Epidermal melanocyte (primary cell): ENCODE data around the gene VWF.

Source experiments
- DNase-seq: peaks from one replicate; pipeline ENCODE4 v3.0.0; 2011; ENCODE audit warnings: low spot score; ENCODE audit not compliant: insufficient read length

The VWF gene

DNA sequence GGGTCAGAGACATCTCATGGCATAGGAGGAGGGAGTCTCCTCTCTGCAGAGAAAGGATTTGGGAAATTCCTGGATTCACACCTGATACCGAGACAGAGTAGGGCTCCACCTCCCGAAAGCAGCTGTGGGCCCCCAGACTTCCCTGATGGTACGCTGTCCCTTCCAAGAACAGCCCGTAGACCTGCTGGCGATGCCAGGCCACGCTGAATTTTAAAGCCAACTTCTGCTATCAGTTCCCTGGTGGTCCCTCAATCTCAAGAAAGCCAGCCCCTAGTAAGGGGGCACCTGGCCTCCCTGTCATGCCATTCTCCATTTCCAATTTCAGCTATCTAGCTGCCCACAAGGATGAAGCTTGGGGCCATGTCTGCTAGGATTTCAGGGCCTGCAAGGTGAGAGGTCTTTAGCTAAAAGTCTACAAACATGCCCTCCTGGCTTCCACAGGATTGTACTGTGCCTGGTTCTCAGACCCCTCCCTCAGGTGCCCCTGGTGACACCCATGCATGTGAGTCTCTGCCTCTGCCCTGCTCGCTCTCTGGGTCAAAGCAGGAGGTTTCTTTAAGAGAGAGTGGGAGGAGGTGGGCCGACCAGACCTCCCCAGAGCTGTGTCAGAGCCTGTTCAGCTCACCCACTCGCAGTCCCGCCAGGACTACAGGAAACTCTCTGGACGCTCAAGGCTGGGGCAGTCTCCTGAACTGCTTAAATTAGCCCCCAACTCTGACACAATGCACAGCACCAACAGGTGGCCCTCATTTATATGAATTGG lies 209.9 kb downstream of the VWF start:
- DNase-seq = no peak

DNA sequence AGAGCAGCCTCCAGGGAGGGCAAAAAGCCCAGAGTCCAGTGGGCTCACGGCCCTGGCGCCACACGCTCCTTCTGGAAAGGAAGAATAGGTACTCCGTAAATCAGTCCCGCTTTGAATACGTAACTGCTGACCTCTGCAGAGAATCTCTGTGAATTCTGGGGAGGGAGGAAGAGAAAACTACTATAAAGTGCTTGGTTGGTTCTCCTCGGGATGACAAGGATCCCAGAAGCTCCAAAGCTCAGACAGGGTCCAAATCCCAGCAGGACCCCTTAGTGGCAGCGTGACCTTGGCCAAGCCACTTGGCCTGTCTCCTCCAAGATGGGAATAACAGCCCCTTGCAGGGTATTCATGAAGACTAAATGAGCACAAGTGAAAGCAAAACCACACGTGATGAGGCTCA lies 211.1 kb downstream of the VWF start:
- DNase-seq = no peak

DNA sequence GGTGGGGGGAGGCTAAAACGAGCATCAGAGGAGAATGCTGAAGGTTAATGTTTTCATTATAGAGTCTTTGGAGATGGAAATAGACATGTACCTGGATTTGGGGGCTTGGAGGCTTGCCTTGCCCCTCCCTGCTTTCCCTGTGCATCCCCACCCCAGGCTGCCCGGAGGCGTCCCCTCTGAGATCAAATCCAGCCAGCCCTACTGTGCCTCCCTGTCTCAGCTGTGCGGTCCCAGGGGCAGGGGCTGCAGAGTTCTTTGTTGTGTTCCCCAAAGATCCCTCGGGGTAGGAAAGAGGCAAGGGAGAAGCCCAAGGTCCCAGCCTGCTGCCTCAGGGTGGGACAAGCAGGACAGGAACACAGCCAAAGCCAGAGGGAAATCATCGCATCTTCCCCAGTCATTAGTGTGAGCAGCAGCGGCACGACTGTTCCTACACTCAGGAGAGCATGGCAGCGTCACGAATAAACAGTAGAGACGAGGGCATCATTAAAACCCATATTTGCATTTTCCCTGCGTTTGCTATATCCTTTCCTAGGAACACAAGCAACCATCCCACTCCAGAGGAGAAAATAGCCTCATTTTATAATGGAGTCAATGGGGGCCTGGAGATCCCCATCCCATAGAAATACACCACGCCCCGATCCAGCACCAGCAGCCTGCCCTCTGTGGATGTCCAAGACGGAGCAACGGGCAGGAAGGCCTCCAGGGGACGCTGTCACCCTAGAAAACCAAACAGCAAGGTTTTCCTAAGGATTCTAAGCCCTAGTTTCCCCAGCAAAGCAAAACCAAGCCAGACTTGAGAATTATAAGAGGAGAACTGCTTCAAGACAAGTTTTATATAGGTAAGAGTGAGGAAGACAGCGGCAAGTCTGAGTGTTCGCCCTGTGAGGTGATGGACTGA lies 211.8 kb downstream of the VWF start:
- DNase-seq = peak; percentile 12

DNA sequence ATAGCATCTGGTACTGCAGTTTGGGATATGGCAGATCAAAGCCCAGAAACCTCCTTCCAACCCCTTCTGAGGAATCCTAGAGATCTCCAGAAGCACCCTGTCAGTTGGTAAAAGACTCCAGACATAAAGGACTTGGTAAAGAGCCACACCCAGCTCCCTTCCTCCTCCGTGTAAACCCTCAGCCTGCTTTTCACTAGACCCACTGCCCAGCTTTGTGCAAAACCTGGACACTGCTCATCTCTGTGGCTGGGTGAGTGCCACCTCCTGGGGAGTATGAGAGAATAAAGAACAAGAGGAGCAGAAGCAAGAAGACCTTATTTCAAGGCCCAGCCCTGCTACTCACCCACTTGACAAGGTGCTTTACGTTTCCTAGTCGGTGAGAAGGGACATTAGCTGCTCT lies 212.5 kb downstream of the VWF start:
- DNase-seq = peak; percentile 9

DNA sequence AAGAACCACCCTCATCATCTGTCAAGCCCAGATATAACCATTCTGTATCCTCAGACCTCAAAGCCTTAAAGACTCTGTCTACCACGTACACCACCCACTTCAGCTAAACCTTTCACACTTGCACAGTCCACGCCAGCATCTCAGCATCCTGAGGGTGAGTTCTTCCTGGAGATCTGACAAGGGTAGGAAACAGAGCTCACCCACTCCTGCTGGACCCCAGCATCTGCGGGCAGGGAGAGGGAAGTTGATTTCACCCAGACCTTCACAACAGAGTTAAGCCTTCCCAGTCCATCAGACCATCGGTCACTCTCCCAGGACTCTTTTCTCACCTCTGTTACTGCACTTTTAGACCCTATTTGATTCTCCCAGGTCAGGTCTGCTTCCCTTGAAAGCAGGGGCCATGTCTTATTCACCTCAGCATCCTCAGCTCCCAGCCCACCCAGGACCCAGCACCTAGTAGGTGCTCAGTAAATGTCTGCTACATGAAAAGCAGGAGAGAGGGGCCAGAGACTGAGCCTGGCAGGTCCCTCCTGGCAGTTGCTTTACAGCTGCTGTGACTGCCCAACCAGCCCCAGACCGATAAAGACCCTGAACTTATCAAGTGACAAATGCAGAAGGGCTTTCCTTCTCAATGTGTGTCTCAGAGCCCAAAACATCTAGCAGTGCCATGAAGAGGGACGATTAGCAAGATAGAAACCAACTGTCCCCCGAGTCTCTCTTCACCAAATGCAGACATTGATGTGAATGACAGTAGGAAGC lies 213.5 kb downstream of the VWF start:
- DNase-seq = peak; percentile 8

DNA sequence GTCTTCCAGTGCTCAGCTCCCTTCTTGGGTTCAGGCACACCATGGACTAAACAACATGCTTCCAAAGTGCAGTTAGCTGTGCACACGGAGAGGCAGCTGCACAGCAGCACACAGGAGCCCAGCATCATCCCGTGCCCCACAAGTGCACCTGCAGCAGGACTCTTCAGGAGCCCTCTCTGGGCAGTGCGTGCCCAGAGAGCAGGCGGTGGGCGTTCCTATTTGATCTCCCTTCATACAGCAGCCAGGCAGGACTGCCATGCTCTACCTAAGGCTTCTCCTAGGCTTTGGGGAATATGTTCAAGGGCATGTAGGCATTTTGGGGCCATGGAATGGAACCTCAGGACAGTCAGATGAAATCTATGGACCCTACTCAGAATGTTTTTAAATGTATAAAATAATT lies 214.9 kb downstream of the VWF start:
- peak; percentile 8 for DNase-seq

DNA sequence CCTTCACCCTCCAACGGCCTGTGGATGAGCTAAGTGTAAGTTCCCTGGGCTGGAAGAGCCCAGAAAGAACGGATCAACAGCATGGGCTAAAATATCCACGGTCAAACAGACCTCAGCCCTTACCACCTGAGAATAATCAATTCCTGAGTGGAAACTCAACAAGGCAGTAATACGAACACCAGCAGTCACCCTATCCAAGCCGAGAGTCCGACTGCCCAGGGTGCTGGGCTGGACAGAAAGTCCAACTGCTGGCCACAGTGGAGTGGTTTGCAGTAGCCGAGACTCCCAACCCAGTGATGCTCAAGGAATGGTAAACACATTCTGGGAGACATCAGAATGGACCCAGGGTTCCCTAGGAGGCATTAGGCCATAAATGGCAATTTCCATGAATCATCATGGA lies 216.2 kb downstream of the VWF start:
- no peak for DNase-seq

DNA sequence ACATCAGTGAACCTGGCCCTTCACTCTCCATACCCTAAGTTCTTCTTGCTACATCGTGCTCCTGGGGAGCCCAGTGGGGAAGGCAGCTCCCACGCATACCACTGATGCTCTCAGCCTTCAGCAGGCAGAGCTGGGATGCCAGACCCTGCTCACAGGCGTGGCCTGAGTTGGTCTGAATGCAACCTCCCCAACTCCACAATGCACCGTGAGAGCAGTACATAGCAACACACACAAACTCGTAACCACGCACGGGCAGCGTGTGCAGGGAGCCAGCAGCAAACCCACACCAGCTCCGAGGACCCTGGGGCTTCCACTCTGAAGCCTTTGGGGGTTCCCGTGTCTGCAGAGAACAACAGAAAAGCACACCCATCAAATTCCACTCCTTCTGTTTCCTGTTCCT lies 216.7 kb downstream of the VWF start:
- DNase-seq = no peak

DNA sequence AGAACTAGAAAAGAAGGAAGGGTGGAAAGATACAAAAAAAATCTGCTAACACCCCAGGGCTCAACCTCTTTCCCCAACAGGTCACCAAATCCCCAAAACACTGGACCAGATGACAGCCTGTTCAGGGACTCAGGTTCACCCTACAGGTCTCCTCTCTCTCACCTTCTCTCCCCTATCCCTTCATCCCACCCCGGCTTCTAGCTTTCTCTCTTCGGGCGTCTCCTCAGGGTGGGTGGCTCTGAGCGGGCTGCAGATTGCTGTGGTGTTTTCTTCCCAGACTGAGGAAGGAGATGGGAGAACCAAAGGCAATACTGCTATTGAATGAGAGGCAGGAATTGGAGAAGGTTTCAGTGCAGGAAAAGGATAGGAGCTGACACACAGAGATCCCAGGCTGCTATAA lies 218.7 kb downstream of the VWF start:
- no peak for DNase-seq

DNA sequence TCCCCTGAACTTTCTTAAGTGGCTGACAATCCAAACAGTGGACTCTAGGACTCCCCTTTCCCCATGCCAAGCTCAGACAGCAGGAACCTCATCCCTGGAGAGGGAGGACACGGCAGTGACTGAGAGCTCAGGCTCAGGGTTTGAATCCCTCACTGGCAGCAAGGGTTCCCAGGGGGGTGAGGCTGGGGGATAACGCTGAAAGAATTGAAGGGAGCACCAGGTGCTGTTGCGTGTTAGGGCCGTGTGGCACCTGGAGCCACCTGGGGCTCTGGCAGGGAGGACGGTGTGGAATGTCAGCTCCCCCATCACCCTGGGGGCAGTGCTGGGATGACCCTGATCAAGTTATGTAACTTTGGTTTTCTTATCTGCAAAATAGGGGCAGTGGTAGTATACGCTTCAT lies 219.5 kb downstream of the VWF start:
- DNase-seq = no peak

DNA sequence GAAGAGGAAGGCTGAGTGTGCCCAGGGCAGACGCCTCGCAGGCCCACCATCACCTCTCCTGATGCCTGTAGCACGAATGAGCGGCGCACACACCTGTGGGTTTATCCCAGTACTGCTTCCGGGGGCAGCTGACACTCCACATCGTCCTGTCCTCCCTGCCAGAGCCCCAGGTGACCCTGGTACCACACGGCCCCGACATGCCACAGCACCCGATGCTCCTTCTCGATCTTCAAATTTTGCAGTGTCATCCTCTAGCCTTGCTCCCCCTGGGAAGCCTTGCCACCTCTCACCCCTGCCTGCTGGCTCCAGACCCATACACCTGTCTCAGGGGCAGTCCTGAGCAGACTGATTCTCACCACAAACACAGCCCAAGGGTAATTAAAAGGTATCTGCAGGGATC lies 220.0 kb downstream of the VWF start:
- no peak for DNase-seq

DNA sequence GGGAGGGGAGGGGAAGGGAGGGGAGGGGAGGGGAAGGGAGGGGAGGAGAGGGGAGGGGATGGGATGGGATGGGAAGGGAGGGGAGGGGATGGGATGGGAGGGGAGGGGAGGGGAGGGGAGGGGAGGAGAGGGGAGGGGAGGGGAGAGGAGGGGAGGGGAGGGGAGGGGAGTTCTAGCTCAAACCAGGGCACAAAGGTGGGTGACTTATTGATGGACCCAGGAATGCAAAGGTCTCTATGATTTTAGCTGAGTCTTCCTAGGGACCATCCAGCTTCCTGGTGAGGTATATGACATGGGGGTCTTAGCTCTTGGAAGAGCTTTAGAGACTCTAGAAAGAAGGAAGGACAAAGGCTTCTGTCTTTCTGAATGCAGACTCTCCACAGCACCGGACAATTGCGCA lies 221.7 kb downstream of the VWF start:
- DNase-seq = no peak

DNA sequence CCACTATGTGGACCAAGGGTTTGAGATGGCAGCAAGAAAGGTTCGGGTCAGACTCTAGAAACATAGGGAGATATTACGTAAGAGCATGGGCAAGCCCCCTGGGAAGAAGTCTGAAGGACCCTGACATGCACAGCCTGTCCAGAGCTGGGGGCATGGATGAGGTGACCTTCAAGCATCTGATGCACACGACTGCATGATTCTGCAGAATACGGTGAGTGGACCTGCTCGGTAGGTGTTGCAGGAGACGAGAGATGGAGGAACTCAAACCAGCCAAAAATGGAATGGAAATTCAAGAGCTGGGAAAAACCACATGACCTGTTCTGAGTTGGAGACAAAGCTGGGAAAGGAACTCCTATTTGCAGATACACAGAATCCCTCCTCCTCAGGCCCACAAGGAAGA lies 223.1 kb downstream of the VWF start:
- DNase-seq = no peak

DNA sequence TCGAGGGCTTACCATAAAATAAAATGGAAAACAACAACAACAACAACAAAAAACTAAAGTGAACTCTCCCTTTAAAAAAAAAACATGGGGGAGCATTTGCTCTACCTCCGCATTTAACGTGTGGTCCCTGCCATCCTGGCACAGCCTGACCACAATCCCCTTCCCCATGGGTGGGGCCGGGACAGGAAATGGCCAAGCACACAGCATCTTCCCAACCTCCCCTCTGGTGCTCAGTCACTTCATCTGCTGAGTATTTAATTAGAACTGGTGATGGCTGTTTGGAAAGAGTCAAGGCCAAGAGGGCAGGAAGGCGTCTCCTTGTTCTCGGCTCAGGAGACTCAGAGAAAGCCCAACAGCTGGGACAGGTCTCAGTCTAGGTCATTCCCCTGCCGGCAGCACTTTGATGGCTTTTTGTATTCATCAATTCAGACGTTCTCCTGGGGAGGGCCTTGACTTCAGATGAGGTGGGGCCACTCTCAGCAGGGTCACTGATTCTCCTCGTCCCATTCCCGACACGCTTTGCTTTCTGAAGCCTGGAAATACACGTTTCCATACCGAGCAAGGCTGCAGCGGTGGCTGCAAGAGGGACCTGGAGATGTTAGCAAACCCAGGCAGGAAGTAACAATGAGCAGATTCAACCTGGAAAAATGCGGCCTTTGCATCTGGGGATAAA lies 223.8 kb downstream of the VWF start:
- DNase-seq = no peak

DNA sequence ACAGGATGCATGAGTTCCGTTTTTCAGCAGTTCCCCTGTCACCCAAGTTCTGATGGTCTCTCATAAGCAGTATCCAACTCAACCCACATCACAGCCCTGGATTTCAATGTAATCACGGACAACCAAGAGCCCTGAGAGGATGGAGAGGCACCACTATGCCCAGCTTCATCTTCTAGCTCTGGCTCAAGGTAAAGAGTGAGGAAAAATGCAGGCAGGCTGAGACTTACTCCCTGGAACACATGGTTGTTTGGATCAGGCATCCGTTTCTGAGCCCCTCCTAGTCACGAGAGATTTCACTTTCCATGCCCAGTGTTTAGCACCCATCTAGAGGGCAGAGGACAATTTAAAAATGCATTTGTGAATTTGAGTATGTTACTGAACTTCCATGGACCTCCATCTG lies 224.4 kb downstream of the VWF start:
- DNase-seq = no peak

DNA sequence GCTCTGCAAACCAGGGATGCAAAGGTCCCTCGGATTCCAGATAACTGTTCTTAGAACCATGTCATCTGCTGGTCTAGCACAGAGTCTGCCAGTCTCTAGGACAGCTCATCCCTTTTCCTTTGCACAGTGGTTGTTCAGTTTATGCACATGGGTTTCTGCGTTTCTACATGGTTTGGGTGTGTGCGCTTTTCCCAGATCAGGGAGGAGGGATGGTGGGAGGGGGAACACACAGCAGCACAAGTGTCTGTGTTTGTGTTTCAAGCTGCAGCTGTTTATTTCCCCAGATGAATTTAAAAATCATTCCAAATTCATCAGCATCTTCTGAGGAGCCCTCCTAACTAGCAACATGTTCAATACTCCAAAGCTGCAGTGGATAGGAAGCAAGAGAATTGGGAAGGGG lies 224.8 kb downstream of the VWF start:
- no peak for DNase-seq

DNA sequence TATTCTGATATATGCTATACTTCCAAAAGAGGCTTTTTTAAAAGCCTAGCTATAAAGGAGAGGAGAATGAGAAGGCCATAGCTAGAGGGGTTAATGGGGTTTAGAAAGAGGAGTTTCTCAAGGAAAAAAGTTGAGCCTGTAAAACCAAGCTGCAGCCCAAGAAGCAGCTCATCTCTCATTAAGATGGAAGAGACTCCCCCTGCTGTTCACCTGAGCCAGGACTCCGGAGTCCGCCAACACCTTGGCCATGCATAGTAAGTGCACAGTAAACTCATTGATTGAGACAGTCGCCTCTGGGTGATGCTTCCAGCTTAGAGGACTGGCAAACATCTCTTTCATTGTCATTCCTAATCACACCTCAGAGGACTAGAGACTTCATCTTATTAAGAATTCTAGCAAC lies 225.6 kb downstream of the VWF start:
- no peak for DNase-seq
